GM12801 (cell line): Measurements from ENCODE around the gene LSM11.

Source experiments
- CTCF ChIP-seq: IDR thresholded peaks from one replicate; pipeline ENCODE4 v1.5.1; 2011; ENCODE audit warnings: control low read depth; ENCODE audit not compliant: insufficient read length; ENCODE audit errors: extremely low read depth

The LSM11 gene

DNA sequence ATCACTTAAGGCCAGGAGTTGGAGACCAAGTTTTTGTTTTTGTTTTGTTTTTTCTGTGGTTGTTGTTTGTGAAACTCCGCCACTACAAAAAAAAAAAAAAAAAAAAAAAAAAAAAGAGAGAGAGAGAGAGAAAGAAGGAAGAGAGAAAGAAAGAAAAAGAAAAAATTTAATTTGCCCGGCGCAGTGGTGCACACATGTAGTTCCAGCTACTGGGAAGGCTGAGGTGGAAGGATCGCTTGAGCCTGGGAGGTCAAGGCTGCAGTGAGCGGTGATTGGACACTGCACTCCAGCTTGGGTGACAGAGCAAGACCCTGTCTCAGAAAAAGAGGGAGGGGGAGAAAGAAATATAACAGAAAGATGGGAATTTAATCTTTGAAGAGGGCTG, 11.4 kb upstream of the LSM11 start:
- no peak for TF ChIP-seq CTCF

- no peak for TF ChIP-seq CTCF
Measured at GRCh38 chr5:157732596-157733262, 10.8 kb upstream of the LSM11 start.

DNA sequence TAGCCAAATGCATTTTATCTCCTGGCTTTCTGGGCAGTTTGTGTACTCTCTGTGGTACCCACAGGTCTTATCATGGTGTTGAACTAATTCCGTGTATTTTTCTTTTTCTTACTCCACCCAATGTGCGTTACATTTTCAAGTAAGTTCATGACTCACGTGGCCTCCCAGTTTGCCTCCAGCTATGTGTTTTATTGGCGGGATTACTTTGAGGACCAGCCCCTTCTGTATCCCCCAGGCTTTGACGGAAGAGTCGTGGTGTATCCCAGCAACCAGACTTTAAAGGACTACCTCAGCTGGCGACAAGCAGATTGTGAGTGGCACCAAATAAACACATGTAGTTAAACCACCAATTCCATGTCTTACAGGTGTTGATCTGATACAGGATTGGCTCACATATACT, 9.1 kb upstream of the LSM11 start:
- TF ChIP-seq CTCF = no peak

GRCh38 chr5:157735991-157736390, 7.5 kb upstream of the LSM11 start:
- no peak for TF ChIP-seq CTCF

GRCh38 chr5:157739388-157740228, 3.9 kb upstream of the LSM11 start:
- no peak for TF ChIP-seq CTCF

- TF ChIP-seq CTCF = no peak
Measured at GRCh38 chr5:157740229-157740610, 3.3 kb upstream of the LSM11 start.

GRCh38 chr5:157741131-157741530, 2.4 kb upstream of the LSM11 start:
- no peak for TF ChIP-seq CTCF
